Keratinocyte (primary cell): ENCODE measurements around the gene TP53BP2. TPM values are rescaled to one million over a fixed set of nuclear protein-coding genes. Genes with fewer than 3 reads are reported as not detected.

Experiments used
- DNase-seq: peaks from one replicate; pipeline ENCODE4 v3.0.0-alpha.2; 2011; ENCODE audit warnings: low read depth, missing footprints, low spot score
- FAIRE-seq: peaks from 2 replicates; lab custom pipeline; 2011; peaks lifted over from hg19 to GRCh38; lab: Jason Lieb, UNC
- H2AFZ ChIP-seq: 2 replicates; pipeline ENCODE4 v1.6.0; 2012; ENCODE audit warnings: low read length, control low read depth, inconsistent platforms; ENCODE audit not compliant: control insufficient read depth
- H3K27ac ChIP-seq: 2 replicates; pipeline ENCODE4 v1.5.1; 2011; ENCODE audit warnings: low read length; ENCODE audit not compliant: control insufficient read depth, insufficient read depth
- H3K27me3 ChIP-seq: 3 replicates; pipeline ENCODE4 v1.6.0; 2011; ENCODE audit warnings: low read length; ENCODE audit not compliant: control insufficient read depth, insufficient read depth; ENCODE audit errors: extremely low read depth
- H3K36me3 ChIP-seq, 2 experiments: 2 replicates in 1 of 2; 3 replicates in 1 of 2; pipeline ENCODE4 v1.5.1; 2011; ENCODE audit warnings: low read length in 2 of 2, mild to moderate bottlenecking in 1 of 2; ENCODE audit not compliant: control insufficient read depth in 2 of 2, insufficient read depth in 2 of 2; ENCODE audit errors: extremely low read depth in 1 of 2
- H3K4me1 ChIP-seq: 3 replicates; pipeline ENCODE4 v1.5.1; 2011; ENCODE audit warnings: low read length; ENCODE audit not compliant: control insufficient read depth, insufficient read depth; ENCODE audit errors: extremely low read depth
- H3K4me2 ChIP-seq: 3 replicates; pipeline ENCODE4 v1.6.0; 2011; ENCODE audit warnings: low read depth, low read length; ENCODE audit not compliant: control insufficient read depth, insufficient read depth; ENCODE audit errors: extremely low read depth
- H3K4me3 ChIP-seq, 3 experiments: fragments of 200-600 bp in 1 of 3; sonication (generic) in 1 of 3; 2 replicates in 2 of 3; 3 replicates in 1 of 3; pipeline ENCODE4 v1.5.1; 2011 to 2016; ENCODE audit warnings: low read length in 3 of 3, mild to moderate bottlenecking in 3 of 3, control low read depth in 2 of 3, inconsistent platforms in 1 of 3, low read depth in 1 of 3, mixed read lengths in 1 of 3, mixed run types in 1 of 3, moderate library complexity in 1 of 3; ENCODE audit not compliant: control insufficient read depth in 2 of 3, insufficient read depth in 2 of 3; ENCODE audit errors: extremely low read depth in 1 of 3
- H3K79me2 ChIP-seq: 2 replicates; pipeline ENCODE4 v1.6.0; 2012; ENCODE audit warnings: low read length; ENCODE audit not compliant: control insufficient read depth, insufficient read depth
- H3K9ac ChIP-seq: 3 replicates; pipeline ENCODE4 v1.6.0; 2011; ENCODE audit warnings: low read length; ENCODE audit not compliant: control insufficient read depth, insufficient read depth; ENCODE audit errors: extremely low read depth
- H3K9me1 ChIP-seq: 3 replicates; pipeline ENCODE4 v1.6.0; 2011; ENCODE audit warnings: low read length; ENCODE audit not compliant: control insufficient read depth, insufficient read depth; ENCODE audit errors: extremely low read depth
- H3K9me3 ChIP-seq: 2 replicates; pipeline ENCODE4 v1.5.1; 2012; ENCODE audit warnings: low read depth, low read length; ENCODE audit not compliant: control insufficient read depth
- H4K20me1 ChIP-seq: 3 replicates; pipeline ENCODE4 v1.6.0; 2011; ENCODE audit warnings: low read length; ENCODE audit not compliant: control insufficient read depth, insufficient read depth; ENCODE audit errors: extremely low read depth
- CTCF ChIP-seq, 3 experiments: IDR thresholded peaks in 1 of 3; conservative IDR thresholded peaks in 1 of 3; optimal IDR thresholded peaks in 1 of 3; 2 replicates in 2 of 3; 3 replicates in 1 of 3; pipeline versions ENCODE3 to v1.5.1; 2011; ENCODE audit warnings: low read length in 3 of 3, mild to moderate bottlenecking in 3 of 3, moderate library complexity in 2 of 3, control low read depth in 1 of 3, inconsistent platforms in 1 of 3; ENCODE audit not compliant: insufficient read depth in 2 of 3; ENCODE audit errors: extremely low read depth in 1 of 3
- EZH2 ChIP-seq: IDR thresholded peaks from one replicate; pipeline ENCODE4 v1.6.1; 2012; ENCODE audit warnings: inconsistent platforms, mild to moderate bottlenecking, low read length, moderate library complexity
- dilution Hi-C: fragments of 300-500 bp; cut with MboI; formaldehyde crosslinking; loops from one replicate; pipeline ENCODE4 v1.7.0; 2020; ENCODE audit warnings: low sequenced_read_pairs; ENCODE audit not compliant: extremely low pct_ligation_motif_present
- polyA plus RNA-seq, 5 experiments: library from polyadenylated mRNA; depleted of rRNA in 3 of 5; stranded (reverse) in 3 of 5; stranded (forward) in 1 of 5; unstranded in 1 of 5; fragments of >200 nt; gene quantifications; 1 replicate in 1 of 5; 2 replicates in 3 of 5; 3 replicates in 1 of 5; pipeline versions ENCODE4 v1.2.1 to v1.2.3, GENCODE V29; 2011 to 2012; ENCODE audit warnings: missing spikeins in 2 of 5, low read depth in 1 of 5, low replicate concordance in 1 of 5

The TP53BP2 gene
- polyA plus RNA-seq, 1 donor (not counting 4 experiments of a cell fraction or from before 2014, with no cell fraction given), result 22.5 TPM

- Histone ChIP-seq H3K79me2 (peaks cover 100% of the 10 kb centered on the region), H3K4me3 (no peak overlapping the region), H3K9ac (peak overlapping the region; percentile 37), H3K36me3 (peaks cover 48 to 67% of the 10 kb centered on the region in 2 experiments), H3K27me3 (no peaks in the 10 kb centered on the region), H3K9me3 (no peaks in the 10 kb centered on the region), H3K4me1 (peaks cover 54% of the 10 kb centered on the region), H3K27ac (peak overlapping the region; percentile 47), H3K4me2 (peak overlapping the region; percentile 25), H2AFZ (no peak overlapping the region), H4K20me1 (peaks cover 43% of the 10 kb centered on the region), H3K9me1 (peaks cover 10% of the 10 kb centered on the region)
- TF ChIP-seq CTCF (optimal IDR thresholded peaks at IDR 0.05 in 1 of 3, IDR thresholded peaks at IDR 0.05 in 1 of 3, conservative IDR thresholded peaks at IDR 0.05 in 1 of 3; ENCODE audit: extremely low read depth in 1 of 3, insufficient read depth in 2 of 3, low read length in 3 of 3), result no peak
- TF ChIP-seq EZH2, result no peak
- dilution Hi-C loops, result no loop called here
- no peak for FAIRE-seq
- DNase-seq, result no peak
These were observed 114.5 kb downstream of the TP53BP2 start for GRCh38 chr1:223731133-223731770.

GRCh38 chr1:223730479-223731132 lies 115.1 kb downstream of the TP53BP2 start:
- TF ChIP-seq EZH2 (no peak), CTCF (optimal IDR thresholded peaks at IDR 0.05 in 1 of 3, IDR thresholded peaks at IDR 0.05 in 1 of 3, conservative IDR thresholded peaks at IDR 0.05 in 1 of 3; ENCODE audit: extremely low read depth in 1 of 3, insufficient read depth in 2 of 3, low read length in 3 of 3) (no peak)
- H3K4me1 ChIP-seq, result peaks cover 58% of the 10 kb centered on the region
- peak overlapping the region; percentile 25 for H3K4me2 ChIP-seq
- peaks cover 46 to 70% of the 10 kb centered on the region in 2 experiments for H3K36me3 ChIP-seq
- H3K9me3 ChIP-seq, result no peaks in the 10 kb centered on the region
- H3K27ac ChIP-seq, result peak overlapping the region; percentile 47
- dilution Hi-C loops, result no loop called here
- DNase-seq, result no peak
- peaks cover 10% of the 10 kb centered on the region for H3K9me1 ChIP-seq
- H2AFZ ChIP-seq, result no peak overlapping the region
- peaks cover 100% of the 10 kb centered on the region for H3K79me2 ChIP-seq
- H4K20me1 ChIP-seq, result peaks cover 41% of the 10 kb centered on the region
- no peaks in the 10 kb centered on the region for H3K27me3 ChIP-seq
- FAIRE-seq, result peak; percentile 13
- H3K4me3 ChIP-seq, result peak overlapping the region in 1 of 3 experiments; percentile 22
- peak overlapping the region; percentile 22 for H3K9ac ChIP-seq
